ENCODE measurements around the gene SELENOP.
"Not testable (repeated sequence)": the region's sequence is repeated elsewhere in the genome, so short reads cannot be mapped to it uniquely, and the experiment has no call there.

Gene SELENOP

GRCh38 chr5:42851481-42851880 lies 39.8 kb upstream of the SELENOP start:
- no peak for TF ChIP-seq CTCF (IDR thresholded peaks at IDR 0.05; ENCODE audit: low read depth, low read length)
- no peak for DNase-seq (ENCODE audit: extremely low read depth, low read depth)

DNA sequence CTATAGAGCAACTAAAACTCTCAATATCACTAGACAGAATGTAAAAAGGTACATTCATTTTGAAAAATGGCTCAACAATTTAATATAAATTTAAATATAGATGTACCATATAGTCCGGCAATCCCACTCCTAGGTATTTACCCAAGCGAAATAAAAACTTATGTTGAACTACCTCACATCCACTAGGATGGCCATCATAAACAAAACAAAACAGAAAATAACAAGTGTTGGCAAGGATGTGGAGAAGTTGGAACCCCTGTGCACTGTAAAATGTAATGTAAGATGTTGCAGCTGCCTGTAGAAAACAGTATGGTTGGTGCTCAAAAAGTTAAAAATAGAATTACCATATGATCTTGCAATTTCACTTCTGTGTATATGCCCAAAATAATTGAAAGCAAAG lies 36.9 kb upstream of the SELENOP start:
- DNase-seq (ENCODE audit: extremely low read depth, low read depth) = no peak
- no peak for TF ChIP-seq CTCF (IDR thresholded peaks at IDR 0.05; ENCODE audit: low read depth, low read length)

DNA sequence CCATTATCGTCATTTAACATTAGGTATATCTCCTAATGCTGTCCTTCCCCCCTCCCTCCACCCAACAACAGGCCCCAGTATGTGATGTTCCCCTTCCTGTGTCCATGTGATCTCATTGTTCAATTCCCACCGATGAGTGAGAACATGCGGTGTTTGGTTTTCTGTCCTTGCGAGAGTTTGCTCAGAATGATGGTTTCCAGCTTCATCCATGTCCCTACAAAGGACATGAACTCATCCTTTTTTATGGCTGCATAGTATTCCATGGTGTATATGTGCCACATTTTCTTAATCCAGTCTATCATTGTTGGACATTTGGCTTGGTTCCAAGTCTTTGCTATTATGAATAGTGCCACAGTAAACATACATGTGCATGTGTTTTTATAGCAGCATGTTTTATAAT lies 32.7 kb upstream of the SELENOP start:
- DNase-seq (ENCODE audit: extremely low read depth, low read depth) = not testable (repeated sequence)

DNA sequence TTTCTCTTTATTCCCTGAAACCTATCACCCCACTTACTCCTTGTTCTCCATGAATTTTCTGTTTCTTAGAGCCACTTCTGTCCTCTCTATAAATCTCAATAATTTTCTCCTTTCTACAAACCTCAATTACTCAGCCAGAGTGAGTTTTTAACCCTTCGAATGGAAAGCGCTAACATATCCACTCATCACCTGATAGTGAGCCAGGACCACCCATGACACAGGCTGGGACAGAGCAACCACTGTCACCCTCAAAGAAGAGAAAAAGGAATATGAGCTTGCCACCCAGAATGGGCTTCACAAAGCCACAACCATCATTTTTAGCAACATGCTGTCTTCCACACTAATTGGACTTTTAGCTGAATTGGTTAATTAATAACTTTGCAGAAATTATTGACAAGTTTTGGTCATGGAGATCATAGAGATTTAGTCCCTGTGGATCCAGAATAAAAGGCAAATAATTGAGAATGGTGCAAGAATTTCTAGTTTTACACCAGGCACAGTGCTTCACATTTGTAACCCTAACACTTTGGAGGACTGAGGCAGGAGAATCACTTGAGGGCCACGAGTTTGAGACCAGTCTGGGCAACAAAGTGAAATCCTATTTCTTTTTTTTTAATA lies 32.1 kb upstream of the SELENOP start:
- TF ChIP-seq CTCF (IDR thresholded peaks at IDR 0.05; ENCODE audit: low read depth, low read length) = no peak
- no peak for DNase-seq (ENCODE audit: extremely low read depth, low read depth)

- TF ChIP-seq CTCF (IDR thresholded peaks at IDR 0.05; ENCODE audit: low read depth, low read length) = no peak
- no peak for DNase-seq (ENCODE audit: extremely low read depth, low read depth)
Measured at GRCh38 chr5:42842921-42843641, 31.4 kb upstream of the SELENOP start.

GRCh38 chr5:42840842-42841567 lies 29.3 kb upstream of the SELENOP start:
- TF ChIP-seq CTCF (IDR thresholded peaks at IDR 0.05; ENCODE audit: low read depth, low read length) = no peak
- no peak for DNase-seq (ENCODE audit: extremely low read depth, low read depth)

- peak; percentile 83 for DNase-seq (ENCODE audit: extremely low read depth, low read depth)
Measured at GRCh38 chr5:42840269-42840668, 28.6 kb upstream of the SELENOP start.

More at GRCh38 chr5:42840269-42840668, 28.6 kb upstream of the SELENOP start:
- TF ChIP-seq CTCF (IDR thresholded peaks at IDR 0.05; ENCODE audit: low read depth, low read length) = no peak
